HG02981 (cell line): ENCODE measurements around the gene C19orf25.
"Not testable (repeated sequence)": the region's sequence is repeated elsewhere in the genome, so short reads cannot be mapped to it uniquely, and the experiment has no call there.

ENCODE experiments used
- ATAC-seq: cut with Tn5 transposase; IDR thresholded peaks from one replicate; pipeline ENCODE4 v1.9.1; 2021; ENCODE audit warnings: mild to moderate bottlenecking, moderate library complexity; ENCODE audit not compliant: unreplicated experiment

Gene C19orf25

GRCh38 chr19:1450735-1451731 lies 28.0 kb downstream of the C19orf25 start:
- no peak for ATAC-seq

- no peak for ATAC-seq
These were observed 29.3 kb downstream of the C19orf25 start, which contains the start of gene APC2 for GRCh38 chr19:1449467-1450442. APC2 (plus strand) TSS chr19:1450121; CDS start chr19:1453002, 2,881 bp downstream.

GRCh38 chr19:1447944-1448343 lies 31.1 kb downstream of the C19orf25 start:
- no peak for ATAC-seq

GRCh38 chr19:1447504-1447903 lies 31.5 kb downstream of the C19orf25 start:
- no peak for ATAC-seq

- ATAC-seq, result no peak
These were observed 32.1 kb downstream of the C19orf25 start for GRCh38 chr19:1446713-1447481.

- no peak for ATAC-seq
These were observed 32.9 kb downstream of the C19orf25 start for GRCh38 chr19:1445932-1446712.

- ATAC-seq, result peak; percentile 66
These were observed 33.7 kb downstream of the C19orf25 start for GRCh38 chr19:1445185-1445931.

GRCh38 chr19:1441677-1442438 lies 37.2 kb downstream of the C19orf25 start:
- no peak for ATAC-seq

GRCh38 chr19:1441022-1441426 lies 38.0 kb downstream of the C19orf25 start:
- ATAC-seq, result no peak

- no peak for ATAC-seq
These were observed 38.6 kb downstream of the C19orf25 start for GRCh38 chr19:1440418-1440801.

GRCh38 chr19:1439525-1440417 lies 39.2 kb downstream of the C19orf25 start:
- not testable (repeated sequence) for ATAC-seq

- ATAC-seq, result no peak
These were observed 40.1 kb downstream of the C19orf25 start for GRCh38 chr19:1438933-1439354.

GRCh38 chr19:1438035-1438932 lies 40.7 kb downstream of the C19orf25 start, which contains the start of gene RPS15:
RPS15 (plus strand) TSS chr19:1438396; CDS start chr19:1438426, 30 bp downstream.
- peak; percentile 70 for ATAC-seq

- no peak for ATAC-seq
These were observed 41.4 kb downstream of the C19orf25 start for GRCh38 chr19:1437609-1438008.

- no peak for ATAC-seq
These were observed 43.5 kb downstream of the C19orf25 start for GRCh38 chr19:1435378-1435989.
